HL-60/S4 treated with retinoic acid at 250 ng/mL for 4 days and 3 days (cell line): ENCODE results near the gene HHIP.
"Not testable (repeated sequence)": the region's sequence is repeated elsewhere in the genome, so short reads cannot be mapped to it uniquely, and the experiment has no call there.

Source experiments
- in situ Hi-C: fragments of 300-500 bp; cut with MboI; formaldehyde crosslinking; loops from 2 replicates; pipeline ENCODE4 v1.7.0; 2022; ENCODE audit warnings: low sequenced_read_pairs

Gene HHIP

GRCh38 chr4:144748814-144749555, 103.0 kb downstream of the HHIP start:
- in situ Hi-C loops, result no loop called here

DNA sequence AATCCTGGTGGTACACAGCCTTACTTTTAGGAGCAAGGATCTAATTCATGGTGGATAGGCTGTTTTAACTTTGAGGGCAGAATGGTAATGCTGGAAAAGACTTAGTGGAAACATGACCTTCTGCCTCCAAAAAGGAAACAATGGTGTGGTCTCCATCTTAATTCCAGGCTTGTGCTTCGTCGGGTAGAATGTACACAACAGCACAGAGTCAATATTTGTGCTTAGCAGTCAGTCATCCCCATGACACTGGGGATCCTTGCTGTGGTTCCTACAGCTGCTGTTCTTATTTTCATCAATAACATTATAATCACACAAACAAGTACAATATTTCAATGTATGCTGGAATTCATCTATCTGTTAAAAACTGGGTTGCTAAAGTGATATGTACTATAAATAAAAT, 104.4 kb downstream of the HHIP start:
- in situ Hi-C loops, result no loop called here

GRCh38 chr4:144754562-144755410, 108.8 kb downstream of the HHIP start:
- in situ Hi-C loops, result no loop called here

GRCh38 chr4:144757969-144758368, 112.0 kb downstream of the HHIP start:
- in situ Hi-C loops, result no loop called here

DNA sequence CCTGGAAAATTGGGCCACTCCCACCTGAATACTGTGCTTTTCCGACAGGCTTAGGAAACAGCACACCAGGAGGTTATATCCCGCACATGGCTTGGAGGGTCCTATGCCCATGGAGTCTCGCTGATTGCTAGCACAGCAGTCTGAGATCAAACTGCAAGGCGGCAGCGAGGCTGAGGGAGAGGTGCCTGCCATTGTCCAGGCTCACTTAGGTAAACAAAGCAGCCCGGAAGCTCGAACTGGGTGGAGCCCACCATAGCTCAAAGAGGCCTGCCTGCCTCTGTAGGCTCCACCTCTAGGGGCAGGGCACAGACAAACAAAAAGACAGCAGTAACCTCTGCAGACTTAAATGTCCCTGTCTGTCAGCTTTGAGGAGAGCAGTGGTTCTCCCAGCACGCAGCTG, 122.9 kb downstream of the HHIP start:
- in situ Hi-C loops, result not testable (repeated sequence)

- in situ Hi-C loops, result no loop called here
These were observed 132.4 kb downstream of the HHIP start for GRCh38 chr4:144778364-144778763.

GRCh38 chr4:144782345-144782744, 136.4 kb downstream of the HHIP start:
- in situ Hi-C loops, result no loop called here

- in situ Hi-C loops, result no loop called here
These were observed 140.0 kb downstream of the HHIP start for GRCh38 chr4:144785961-144786360.

DNA sequence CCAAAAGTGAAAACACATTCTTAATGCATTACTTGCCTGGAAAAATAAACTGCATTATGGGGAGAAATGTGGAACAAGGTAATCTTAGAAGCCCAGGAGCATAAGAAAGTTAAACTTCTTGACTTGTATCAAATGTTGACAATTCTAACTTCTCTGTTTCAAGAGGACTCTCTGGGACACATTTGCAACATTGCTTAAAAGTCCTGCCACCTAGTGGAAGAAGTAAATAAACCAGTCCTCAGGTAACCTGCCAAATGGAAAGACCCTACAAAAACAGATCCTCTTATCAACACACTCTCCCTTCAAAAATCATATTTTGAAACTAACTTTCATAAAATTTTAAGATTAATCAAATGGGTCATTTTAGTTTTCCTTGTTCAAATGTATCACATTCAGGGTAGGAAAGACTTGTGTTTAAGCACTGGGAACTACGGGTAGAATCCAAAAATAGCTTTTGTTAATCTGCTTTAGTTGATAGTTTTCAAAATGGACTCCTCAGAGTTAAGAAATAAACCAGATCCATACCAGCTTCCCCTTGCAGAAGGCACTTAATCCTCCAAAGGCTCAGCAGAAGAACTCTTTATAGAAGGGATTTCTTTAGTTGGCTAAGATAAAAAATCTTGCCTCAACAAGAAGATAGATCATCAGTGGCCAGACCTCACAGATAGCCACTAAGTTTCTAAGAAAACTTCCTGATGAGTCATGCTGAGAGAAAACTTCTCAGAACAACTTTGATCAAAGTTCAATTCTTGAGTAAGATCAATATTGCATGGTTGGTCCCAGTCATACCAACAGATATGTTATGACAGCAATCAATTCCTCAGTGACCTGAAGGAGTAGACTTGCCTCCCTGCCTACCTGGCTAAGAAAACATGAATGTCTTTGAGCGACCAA, 141.7 kb downstream of the HHIP start:
- in situ Hi-C loops, result no loop called here

GRCh38 chr4:144788469-144788868, 142.5 kb downstream of the HHIP start:
- in situ Hi-C loops, result no loop called here

GRCh38 chr4:144791933-144792332, 146.0 kb downstream of the HHIP start:
- in situ Hi-C loops, result not testable (repeated sequence)
